Upper lobe of right lung (tissue), 1 donor: ENCODE results near the gene SLC39A11. TPM values are rescaled to one million over a fixed set of nuclear protein-coding genes. Genes with fewer than 3 reads are reported as not detected.

Experiments used
- ATAC-seq: fragments of 200-7000 bp; cut with Tn5 transposase; one replicate; pipeline ENCODE4 v1.9.1; 2020; ENCODE audit warnings: mild to moderate bottlenecking, moderate library complexity
- DNase-seq: peaks from one replicate; pipeline ENCODE4 v3.0.0-alpha.2; 2020
- H3K27ac ChIP-seq: fragments of 200-600 bp; one replicate; pipeline ENCODE4 v1.8.0; 2022
- H3K27me3 ChIP-seq: fragments of 200-600 bp; one replicate; pipeline ENCODE4 v1.8.0; 2022; ENCODE audit warnings: mild to moderate bottlenecking
- H3K36me3 ChIP-seq: fragments of 200-600 bp; one replicate; pipeline ENCODE4 v1.8.0; 2022
- H3K4me1 ChIP-seq: fragments of 200-600 bp; one replicate; pipeline ENCODE4 v1.8.0; 2022
- H3K4me3 ChIP-seq: fragments of 200-600 bp; one replicate; pipeline ENCODE4 v1.8.0; 2022; ENCODE audit warnings: mild to moderate bottlenecking
- H3K9me3 ChIP-seq: fragments of 200-600 bp; one replicate; pipeline ENCODE4 v1.8.0; 2022
- intact Hi-C: fragments of 100-400 bp; cut with DNase I; formaldehyde crosslinking; loops from one replicate; pipeline ENCODE4 v1.11.0; 2022
- total RNA-seq: library from RNA; stranded (reverse); fragmentation: NEBNext Ultra II Directional; extraction: Animal tissue kit (Norgen Biotek cat#: 25700); gene quantifications from one replicate; pipeline ENCODE4 v1.2.1, GENCODE V29; 2021
- TF ChIP-seq, protein P1 (sequence below): fragments of 200-600 bp; IDR thresholded peaks from one replicate; pipeline ENCODE4 v1.8.0; 2022; ENCODE audit warnings: antibody characterized with exemption
- donor health status: DM: no; HTN: yes; CAD: no; lungs with severe emphysema.

The SLC39A11 gene
- total RNA-seq, 1 donor from 2014 or later, result 33.7 TPM

DNA sequence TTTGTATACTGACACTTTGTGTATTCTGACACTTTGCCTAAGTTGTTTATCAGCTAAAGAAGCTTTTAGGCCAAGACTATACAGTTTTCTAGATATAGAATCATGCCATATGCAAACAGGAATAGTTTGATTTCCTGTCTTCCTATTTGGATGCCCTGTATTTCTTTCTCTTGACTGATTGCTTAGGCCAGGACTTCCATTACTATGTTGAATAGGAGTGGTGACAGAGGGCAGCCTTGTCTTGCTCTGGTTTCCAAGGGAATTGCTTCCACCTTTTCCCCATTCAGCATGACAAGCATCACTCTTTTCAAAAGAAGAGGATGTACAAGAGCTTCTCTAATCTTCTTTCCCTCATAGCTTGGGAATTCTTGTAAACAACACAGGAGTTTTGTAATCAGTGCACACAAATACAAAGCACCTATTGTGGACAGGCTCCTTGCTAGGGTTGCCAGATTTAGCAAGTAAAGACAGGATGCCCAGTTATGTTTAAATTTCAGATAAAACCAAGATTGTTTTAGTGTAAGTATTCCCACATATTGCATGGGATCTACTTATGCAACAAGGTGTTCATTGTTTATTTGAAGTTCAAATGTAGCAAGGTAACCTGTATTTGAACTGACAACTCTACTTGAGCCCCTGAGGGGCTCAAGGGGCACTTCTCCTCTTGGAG lies 233.5 kb downstream of the SLC39A11 start:
- Histone ChIP-seq H3K4me1 (no peaks in the 10 kb centered on the region), H3K4me3 (no peak overlapping the region), H3K27me3 (no peaks in the 10 kb centered on the region), H3K9me3 (no peaks in the 10 kb centered on the region), H3K36me3 (no peaks in the 10 kb centered on the region), H3K27ac (no peak overlapping the region)
- ATAC-seq (no peak), DNase-seq (no peak)
- intact Hi-C loops, result no loop called here
- TF ChIP-seq, protein P1, sequence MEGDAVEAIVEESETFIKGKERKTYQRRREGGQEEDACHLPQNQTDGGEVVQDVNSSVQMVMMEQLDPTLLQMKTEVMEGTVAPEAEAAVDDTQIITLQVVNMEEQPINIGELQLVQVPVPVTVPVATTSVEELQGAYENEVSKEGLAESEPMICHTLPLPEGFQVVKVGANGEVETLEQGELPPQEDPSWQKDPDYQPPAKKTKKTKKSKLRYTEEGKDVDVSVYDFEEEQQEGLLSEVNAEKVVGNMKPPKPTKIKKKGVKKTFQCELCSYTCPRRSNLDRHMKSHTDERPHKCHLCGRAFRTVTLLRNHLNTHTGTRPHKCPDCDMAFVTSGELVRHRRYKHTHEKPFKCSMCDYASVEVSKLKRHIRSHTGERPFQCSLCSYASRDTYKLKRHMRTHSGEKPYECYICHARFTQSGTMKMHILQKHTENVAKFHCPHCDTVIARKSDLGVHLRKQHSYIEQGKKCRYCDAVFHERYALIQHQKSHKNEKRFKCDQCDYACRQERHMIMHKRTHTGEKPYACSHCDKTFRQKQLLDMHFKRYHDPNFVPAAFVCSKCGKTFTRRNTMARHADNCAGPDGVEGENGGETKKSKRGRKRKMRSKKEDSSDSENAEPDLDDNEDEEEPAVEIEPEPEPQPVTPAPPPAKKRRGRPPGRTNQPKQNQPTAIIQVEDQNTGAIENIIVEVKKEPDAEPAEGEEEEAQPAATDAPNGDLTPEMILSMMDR, result no peak

DNA sequence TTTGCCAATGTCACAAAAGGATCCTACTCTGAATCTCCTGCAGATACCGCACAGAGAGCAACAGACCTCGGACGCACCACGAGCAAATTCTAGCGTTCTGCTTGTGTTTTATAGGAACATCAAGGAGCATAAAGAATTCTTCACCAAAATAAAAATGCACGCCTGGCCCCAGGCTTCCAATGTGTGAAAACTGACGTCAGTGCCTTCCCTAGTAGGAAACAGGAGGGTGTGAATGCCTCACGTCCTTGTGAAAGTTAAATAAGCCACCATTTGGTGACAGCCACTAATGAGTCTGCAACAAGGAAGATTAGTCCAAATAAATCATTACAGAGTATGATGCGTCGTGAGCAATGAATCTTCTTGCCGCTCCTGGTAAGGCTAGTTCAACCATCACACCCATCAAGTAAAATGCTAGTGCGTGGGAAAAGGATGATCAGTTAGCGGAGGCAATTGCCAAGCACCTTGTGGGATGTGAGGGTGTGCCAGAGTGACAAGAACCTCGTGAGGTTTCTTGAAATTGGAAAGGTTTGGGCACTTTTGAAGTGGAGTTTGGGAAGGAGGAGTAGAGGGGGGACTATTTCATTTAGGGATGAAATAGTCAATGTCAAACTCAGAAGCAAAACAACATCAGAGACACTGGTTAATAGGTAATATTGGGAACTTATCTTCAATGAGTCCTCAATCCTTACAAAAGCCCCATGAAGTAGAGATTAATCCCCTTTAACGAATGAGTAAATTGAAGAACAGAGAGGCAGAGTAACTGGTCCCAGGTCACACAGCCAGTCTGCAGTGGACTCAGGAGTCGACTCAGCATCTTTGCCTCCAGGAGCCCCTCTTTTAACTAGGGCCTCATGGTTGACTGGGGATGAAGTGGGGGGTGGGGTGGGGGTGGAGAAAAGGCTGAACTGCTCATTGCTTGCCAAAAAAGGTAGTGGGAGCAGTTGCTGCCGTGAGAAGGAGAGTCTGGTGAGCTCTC lies 238.8 kb downstream of the SLC39A11 start:
- no peaks in the 10 kb centered on the region for H3K36me3 ChIP-seq

DNA sequence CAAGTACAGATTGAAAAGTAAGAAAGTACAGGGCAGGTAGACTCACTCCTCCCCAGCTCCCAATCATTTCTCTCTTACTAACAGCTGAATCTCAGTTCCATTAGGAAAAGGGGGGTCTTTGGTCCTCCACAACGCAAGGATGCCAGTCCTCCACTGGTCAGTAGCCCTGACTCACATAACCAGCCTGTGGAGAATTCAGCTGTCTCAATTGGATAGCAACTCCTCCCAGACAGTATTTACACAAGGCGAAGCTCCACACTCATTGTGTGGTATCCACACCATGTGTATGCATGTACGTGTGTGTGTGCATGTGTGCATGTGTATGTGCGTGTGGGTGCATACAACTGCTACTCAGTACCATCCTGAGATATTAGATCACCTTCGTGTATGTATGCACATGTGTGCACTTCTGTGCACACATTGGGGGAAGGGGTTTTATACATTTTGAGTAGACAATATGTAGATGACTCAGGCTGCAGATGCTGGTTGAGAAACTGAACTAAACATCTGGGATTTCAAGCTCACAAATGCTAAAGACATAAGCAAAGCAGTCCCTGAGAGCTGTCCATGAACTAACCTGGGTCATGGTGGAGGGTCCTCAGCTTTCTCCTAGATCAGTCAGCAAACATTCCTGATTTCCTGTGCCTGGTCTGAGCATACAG lies 240.1 kb downstream of the SLC39A11 start:
- ATAC-seq (no peak), DNase-seq (no peak)
- Histone ChIP-seq H3K27ac (no peak overlapping the region), H3K27me3 (no peaks in the 10 kb centered on the region), H3K36me3 (no peaks in the 10 kb centered on the region), H3K4me3 (no peak overlapping the region), H3K9me3 (no peaks in the 10 kb centered on the region), H3K4me1 (no peaks in the 10 kb centered on the region)
- TF ChIP-seq, protein P1, result no peak
- intact Hi-C loops, result no loop called here

More for the DNA sequence above, 238.8 kb downstream of the SLC39A11 start:
- TF ChIP-seq, protein P1, result no peak
- intact Hi-C loops, result no loop called here
- H3K4me3 ChIP-seq, result no peak overlapping the region
- H3K4me1 ChIP-seq, result no peaks in the 10 kb centered on the region
- H3K27me3 ChIP-seq, result no peaks in the 10 kb centered on the region
- ATAC-seq, result no peak
- no peak for DNase-seq
- no peaks in the 10 kb centered on the region for H3K9me3 ChIP-seq
- H3K27ac ChIP-seq, result no peak overlapping the region

DNA sequence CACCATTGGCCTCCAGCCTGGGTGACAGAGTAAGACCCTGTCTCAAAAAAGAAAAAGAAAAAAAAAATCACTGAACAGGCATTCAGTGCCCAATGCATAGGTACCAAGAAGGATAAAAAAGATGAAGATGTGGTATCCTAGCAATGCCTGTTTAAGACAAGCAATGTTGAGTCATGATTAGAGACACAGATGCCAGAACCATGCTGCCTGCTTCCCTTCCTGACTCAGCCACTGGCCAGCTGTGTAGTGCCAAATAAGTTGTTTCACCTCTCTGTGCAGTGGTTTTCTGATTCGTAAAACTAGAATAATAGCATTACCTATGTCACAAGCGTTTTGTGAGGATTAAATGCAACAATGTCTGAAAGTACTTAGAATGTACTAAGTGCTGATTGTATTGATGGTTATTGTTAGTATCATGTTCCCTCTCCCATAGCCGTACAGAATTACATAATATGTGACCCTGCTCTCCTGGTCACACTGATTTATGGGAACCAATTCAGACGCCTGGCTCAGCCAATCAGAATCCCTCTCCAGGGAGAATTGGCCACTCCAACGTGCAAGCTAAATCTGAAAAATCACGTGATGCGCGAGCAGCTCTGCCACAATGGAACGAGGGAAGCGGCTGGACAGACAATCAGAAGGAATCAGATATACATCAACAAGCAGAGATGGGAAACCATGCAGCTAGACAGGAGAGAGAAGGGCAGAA lies 241.9 kb downstream of the SLC39A11 start:
- ATAC-seq (no peak), DNase-seq (no peak)
- H3K27me3 ChIP-seq, result no peaks in the 10 kb centered on the region
- H3K9me3 ChIP-seq, result no peaks in the 10 kb centered on the region
- H3K4me3 ChIP-seq, result no peak overlapping the region
- no peak overlapping the region for H3K27ac ChIP-seq
- intact Hi-C loops, result no loop called here
- H3K4me1 ChIP-seq, result no peaks in the 10 kb centered on the region
- TF ChIP-seq, protein P1, result no peak
- no peaks in the 10 kb centered on the region for H3K36me3 ChIP-seq

DNA sequence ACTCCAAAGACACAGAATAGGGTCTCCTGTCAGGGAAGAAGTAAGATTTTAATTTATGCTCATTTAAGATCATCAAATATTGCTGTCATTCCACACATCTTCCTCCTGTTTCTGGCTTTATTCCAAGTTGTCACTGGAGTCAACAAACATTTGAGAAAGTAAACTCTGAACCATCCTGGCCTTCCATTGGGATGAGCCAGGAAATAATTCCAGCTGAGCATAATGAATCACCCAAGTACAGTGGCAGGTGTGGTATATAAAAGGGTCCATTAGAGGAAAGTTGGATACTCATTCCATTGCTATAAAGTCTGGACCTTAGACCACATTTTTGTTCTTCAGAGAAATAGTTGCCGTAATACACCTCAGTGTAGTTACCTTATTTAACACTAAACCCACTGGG lies 246.1 kb downstream of the SLC39A11 start:
- Histone ChIP-seq H3K9me3 (no peaks in the 10 kb centered on the region), H3K27ac (no peak overlapping the region), H3K4me1 (no peaks in the 10 kb centered on the region), H3K27me3 (no peaks in the 10 kb centered on the region), H3K4me3 (no peak overlapping the region), H3K36me3 (no peaks in the 10 kb centered on the region)
- no peak for ATAC-seq
- DNase-seq, result no peak
- TF ChIP-seq, protein P1, result no peak
- intact Hi-C loops, result no loop called here
